ENCODE results near the gene ASTL.

ASTL gene

DNA sequence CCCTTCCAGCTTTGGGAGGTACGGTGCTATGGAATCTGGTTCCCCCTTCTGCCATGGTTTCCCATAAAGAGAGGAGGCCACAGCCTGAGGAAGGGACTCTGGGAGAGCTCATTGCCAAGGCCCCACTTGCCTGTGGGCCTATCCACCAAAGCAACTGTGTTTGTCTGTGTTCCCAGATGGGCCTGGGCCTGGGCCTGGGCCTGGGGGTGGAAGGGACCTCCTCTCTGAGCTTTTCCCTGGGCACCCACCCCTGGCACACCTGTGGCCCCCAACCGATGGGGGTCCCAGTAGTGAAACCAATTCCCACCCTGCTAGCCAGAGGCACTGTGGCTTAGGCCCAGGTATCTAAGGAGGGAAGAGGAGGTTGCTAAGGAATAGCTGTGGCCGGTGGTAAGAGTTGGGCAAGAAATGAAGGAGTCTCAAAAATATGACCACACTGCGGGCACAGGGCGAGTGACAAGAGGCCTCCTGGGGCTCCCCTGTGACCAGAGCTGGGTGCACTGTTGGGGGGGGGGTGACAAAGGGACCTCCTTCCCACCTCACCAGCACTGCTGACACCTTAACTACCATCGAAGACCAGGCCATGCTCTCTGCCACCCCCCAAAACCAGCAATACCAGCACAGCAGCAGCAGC, 11.8 kb upstream of the ASTL start:
- H3K4me1 ChIP-seq (ENCODE audit: insufficient read depth, low read length) = peaks cover 16% of the 10 kb centered on the region; the same call in 1 of the 2 replicates
- no peaks in the 10 kb centered on the region for H3K9me3 ChIP-seq (ENCODE audit: insufficient read depth, low read depth, low read length)
- peaks cover 31% of the 10 kb centered on the region for H3K27me3 ChIP-seq (ENCODE audit: insufficient read depth, low read length)
- no peaks in the 10 kb centered on the region for H3K36me3 ChIP-seq (ENCODE audit: insufficient read depth, low read depth, low read length)
- no peak overlapping the region for H3K27ac ChIP-seq (ENCODE audit: low read length)
- no peak overlapping the region for H3K4me3 ChIP-seq (ENCODE audit: low read length)
- no peak overlapping the region for H3K9ac ChIP-seq (ENCODE audit: low read depth, low read length)

DNA sequence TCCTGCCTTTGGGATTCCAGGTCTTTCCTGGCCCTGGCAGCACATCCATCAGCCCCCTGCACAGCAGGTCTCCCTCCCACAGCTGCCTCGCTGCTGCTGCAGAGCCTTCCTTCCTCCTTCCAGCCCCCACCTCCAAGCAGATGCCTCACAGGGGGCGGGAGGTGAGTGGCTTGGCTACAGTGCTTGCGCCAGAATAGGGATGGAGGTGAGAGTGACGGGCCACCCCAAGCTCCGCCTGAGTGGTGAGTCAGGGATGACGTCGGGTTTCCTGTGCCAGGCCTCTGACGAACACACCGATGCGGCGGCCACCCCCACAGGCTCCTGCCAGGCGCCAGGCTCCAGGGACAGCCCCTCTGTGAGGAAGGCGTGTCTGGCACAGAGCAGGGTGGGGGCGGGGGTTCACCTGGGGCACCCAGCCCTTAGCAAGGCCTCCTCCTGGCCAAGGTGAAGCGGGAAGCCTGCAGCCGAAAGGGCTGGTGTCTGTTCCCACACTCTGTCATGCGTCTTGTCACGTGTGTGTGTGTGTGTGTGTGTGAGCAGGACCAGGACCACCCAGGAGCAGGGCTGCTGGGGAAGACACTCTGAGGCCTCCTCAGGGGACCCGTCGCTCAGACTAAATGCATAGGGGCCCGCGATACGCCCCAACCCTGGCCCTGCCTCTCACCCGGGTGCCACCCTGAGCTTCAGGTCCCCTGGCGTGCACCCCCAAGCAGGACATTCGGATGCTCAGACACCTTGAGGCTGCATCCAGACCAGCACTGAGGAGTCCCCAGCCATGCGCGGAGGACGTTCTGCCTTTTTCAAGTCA, 10.3 kb upstream of the ASTL start:
- H3K36me3 ChIP-seq (ENCODE audit: insufficient read depth, low read depth, low read length) = peaks cover 2% of the 10 kb centered on the region; the same call in 1 of the 2 replicates
- peaks cover 45% of the 10 kb centered on the region for H3K27me3 ChIP-seq (ENCODE audit: insufficient read depth, low read length)
- H3K9me3 ChIP-seq (ENCODE audit: insufficient read depth, low read depth, low read length) = no peaks in the 10 kb centered on the region
- H3K27ac ChIP-seq (ENCODE audit: low read length) = no peak overlapping the region
- peaks cover 16% of the 10 kb centered on the region; the same call in 1 of the 2 replicates for H3K4me1 ChIP-seq (ENCODE audit: insufficient read depth, low read length)
- peak overlapping the region; percentile 7; the same call in 1 of the 2 replicates for H3K4me3 ChIP-seq (ENCODE audit: low read length)
- no peak overlapping the region; the same call in 1 of the 2 replicates for H3K9ac ChIP-seq (ENCODE audit: low read depth, low read length)

DNA sequence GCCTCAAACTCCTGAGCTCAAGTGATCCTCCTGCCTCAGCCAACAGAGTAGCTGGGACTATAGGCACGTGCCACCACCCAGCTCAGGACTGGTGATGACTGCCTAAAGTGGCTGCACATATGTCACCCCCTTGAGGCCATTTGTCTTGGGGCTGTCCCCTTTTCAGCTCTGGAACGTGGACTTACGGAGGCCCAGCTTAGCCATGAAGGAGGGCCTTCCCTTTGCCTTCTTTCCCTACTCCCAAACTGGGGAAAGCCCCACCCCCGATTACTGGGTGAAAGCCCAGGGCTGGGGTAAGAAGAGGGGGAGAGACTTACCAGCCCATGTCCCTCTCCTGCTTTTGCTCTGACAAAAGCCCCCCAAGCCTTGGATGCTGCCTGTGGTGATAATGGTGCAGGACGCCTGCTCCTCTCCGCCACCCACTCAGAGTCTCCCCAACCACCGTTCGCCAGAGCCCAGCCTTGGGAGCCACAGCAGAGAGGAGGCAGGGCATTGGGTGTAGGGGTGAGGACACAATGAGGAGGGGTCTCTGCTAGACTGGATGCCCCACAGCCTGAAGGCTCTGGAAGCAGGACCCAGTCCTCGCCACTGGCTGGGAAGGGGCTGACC, 9.4 kb upstream of the ASTL start:
- H3K9me3 ChIP-seq (ENCODE audit: insufficient read depth, low read depth, low read length) = no peaks in the 10 kb centered on the region
- H3K36me3 ChIP-seq (ENCODE audit: insufficient read depth, low read depth, low read length) = peaks cover 9% of the 10 kb centered on the region; the same call in 1 of the 2 replicates
- peak overlapping the region; percentile 7; the same call in 1 of the 2 replicates for H3K4me3 ChIP-seq (ENCODE audit: low read length)
- H3K9ac ChIP-seq (ENCODE audit: low read depth, low read length) = no peak overlapping the region; the same call in 1 of the 2 replicates
- H3K27me3 ChIP-seq (ENCODE audit: insufficient read depth, low read length) = peaks cover 45% of the 10 kb centered on the region
- peaks cover 16% of the 10 kb centered on the region; the same call in 1 of the 2 replicates for H3K4me1 ChIP-seq (ENCODE audit: insufficient read depth, low read length)
- no peak overlapping the region for H3K27ac ChIP-seq (ENCODE audit: low read length)

DNA sequence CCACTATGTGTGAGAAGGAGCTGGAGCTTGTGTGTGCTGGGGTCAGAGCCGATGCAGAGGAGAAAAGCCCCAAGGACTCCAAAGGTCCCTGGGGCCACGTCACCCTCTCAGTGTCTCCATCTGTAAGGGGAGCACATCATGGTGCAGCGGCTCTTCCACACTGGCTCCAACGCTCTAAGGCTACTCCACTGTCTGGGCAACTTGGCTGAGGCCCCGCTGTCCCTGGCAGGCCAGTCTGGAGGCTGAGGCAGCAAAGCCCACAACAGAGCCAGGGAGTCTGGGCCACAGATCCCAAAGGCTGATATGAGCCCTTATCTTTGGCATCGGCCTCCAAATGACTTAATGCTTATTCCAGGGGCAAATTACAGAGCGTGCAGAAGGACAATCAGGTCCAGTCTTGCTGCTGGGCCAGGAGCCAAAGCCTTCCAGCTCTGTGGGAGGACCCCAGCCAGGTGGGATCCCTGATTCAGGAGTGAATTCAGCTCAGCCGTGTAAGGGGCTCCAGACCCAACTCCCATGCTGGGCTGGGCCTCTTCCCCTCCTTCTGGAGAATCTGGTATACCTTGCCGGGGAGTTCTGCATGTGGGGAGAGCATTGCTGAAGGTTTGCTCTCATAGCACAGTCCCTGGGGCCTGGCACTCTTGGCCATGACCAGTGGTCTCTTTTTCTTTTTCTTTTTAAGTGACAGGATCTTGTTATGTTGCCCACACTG, 8.7 kb upstream of the ASTL start:
- Histone ChIP-seq H3K9ac (ENCODE audit: low read depth, low read length) (no peak overlapping the region), H3K9me3 (ENCODE audit: insufficient read depth, low read depth, low read length) (no peaks in the 10 kb centered on the region), H3K36me3 (ENCODE audit: insufficient read depth, low read depth, low read length) (peaks cover 9% of the 10 kb centered on the region; the same call in 1 of the 2 replicates), H3K27ac (ENCODE audit: low read length) (no peak overlapping the region), H3K4me1 (ENCODE audit: insufficient read depth, low read length) (peaks cover 12% of the 10 kb centered on the region; the same call in 1 of the 2 replicates), H3K27me3 (ENCODE audit: insufficient read depth, low read length) (peaks cover 45% of the 10 kb centered on the region), H3K4me3 (ENCODE audit: low read length) (no peak overlapping the region)

DNA sequence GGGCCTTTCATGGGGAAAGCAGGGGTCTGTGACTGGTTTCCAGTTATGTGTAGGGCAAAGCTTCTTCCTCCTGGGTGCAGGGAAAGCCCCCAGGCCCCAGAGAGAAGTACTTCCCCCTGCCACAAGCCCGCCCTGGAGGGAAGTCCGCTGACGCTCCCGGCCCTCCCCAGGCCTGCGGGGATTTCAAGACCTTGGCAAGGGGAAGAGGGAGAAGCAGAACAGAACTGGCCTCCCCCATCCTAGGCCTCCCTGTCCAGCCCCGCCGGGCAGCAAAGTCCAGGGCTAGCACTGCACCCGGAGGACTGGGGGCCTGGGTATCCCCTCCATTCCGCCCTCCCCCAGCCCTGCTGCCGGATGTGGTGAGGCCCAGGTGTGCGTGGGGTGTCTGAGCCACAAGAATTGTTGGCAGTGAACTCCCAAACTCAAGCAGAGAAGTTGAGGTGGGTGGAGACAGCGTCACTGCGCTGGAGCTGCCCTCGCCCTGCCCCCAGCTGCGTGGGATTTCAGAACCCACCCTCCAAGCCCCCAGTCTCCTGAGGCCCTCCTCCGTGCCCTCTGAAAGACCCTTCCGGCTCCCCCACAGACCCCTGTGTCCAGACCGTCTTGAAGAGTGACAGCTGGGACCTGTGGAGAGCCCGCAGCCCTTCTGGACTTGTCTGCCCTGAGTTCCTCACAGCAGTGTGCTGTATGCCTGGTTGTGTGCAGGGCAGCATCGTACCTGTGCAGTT, 8.0 kb upstream of the ASTL start:
- Histone ChIP-seq H3K27ac (ENCODE audit: low read length) (no peak overlapping the region), H3K4me3 (ENCODE audit: low read length) (no peak overlapping the region), H3K36me3 (ENCODE audit: insufficient read depth, low read depth, low read length) (peaks cover 9% of the 10 kb centered on the region; the same call in 1 of the 2 replicates), H3K9me3 (ENCODE audit: insufficient read depth, low read depth, low read length) (no peaks in the 10 kb centered on the region), H3K4me1 (ENCODE audit: insufficient read depth, low read length) (peaks cover 11% of the 10 kb centered on the region; the same call in 1 of the 2 replicates), H3K9ac (ENCODE audit: low read depth, low read length) (no peak overlapping the region), H3K27me3 (ENCODE audit: insufficient read depth, low read length) (peaks cover 45% of the 10 kb centered on the region)

DNA sequence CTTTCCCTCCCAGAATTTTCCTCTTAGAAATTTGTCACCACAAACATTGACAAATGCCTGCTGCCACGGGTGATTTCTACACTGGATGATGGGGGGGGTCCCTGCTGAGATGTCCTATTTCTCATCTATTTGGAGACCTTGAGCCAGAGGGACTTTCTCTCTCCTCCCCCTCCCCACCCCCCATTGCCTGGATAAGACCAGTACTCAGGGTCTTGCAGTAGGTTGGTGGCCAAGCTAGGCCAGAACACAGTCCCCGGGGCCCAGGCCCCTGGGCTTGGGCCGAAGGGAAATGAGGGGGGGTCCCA, 7.5 kb upstream of the ASTL start:
- H3K4me3 ChIP-seq (ENCODE audit: low read length) = peak overlapping the region; percentile 79; the same call in 1 of the 2 replicates

DNA sequence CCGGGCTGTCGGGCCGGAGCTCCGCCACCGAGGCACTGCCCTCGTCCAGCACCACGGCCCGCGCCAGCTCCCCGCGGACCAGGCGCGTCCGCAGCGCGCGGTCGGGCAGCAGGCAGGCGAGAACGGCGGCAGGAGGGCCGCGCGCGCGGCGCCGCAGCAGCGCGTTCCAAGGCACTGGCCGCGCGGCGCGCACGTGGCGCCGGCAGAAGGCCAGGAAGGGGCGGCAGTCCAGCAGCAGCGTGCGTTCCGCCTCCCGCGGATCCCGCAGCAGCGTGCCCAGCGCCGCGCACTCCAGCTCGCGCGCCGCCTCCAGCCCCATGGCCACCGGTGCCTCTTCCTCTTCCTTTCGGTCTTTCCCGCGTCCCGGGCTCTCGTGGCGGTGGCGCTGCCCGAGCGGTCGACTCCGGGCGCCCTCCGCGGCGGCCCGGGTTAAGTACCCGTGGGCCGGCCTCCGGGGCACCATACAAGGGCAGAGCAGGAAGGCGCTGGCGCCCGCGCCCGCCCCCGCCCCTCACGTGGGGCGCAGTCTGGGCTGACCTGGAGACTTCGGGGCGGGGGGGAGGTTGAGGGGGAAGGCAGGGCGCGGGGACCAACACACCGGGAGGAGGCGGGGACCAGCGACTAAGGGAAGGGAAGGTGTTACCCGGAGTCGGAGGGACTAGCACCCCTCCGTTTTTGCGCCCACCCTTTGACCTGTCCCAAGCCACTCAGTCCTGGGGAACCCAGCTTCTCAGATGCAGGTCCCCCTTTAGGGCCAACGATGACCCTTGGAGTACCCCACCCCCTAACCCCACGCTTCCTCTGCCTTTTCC, 6.9 kb upstream of the ASTL start, which contains the start of gene DUSP2:
DUSP2 (minus strand) TSS at position 405 of the 812 bp plus-strand sequence; CDS start at position 319, 86 bp downstream.
- H3K27ac ChIP-seq (ENCODE audit: low read length) = no peak within 1 kb of the TSS
- peaks cover 45% of the 10 kb centered on the region for H3K27me3 ChIP-seq (ENCODE audit: insufficient read depth, low read length)
- no peaks in the 10 kb centered on the region for H3K9me3 ChIP-seq (ENCODE audit: insufficient read depth, low read depth, low read length)
- H3K36me3 ChIP-seq (ENCODE audit: insufficient read depth, low read depth, low read length) = peaks cover 9% of the 10 kb centered on the region; the same call in 1 of the 2 replicates
- H3K4me3 ChIP-seq (ENCODE audit: low read length) = peak within 1 kb of the TSS; percentile 79
- H3K9ac ChIP-seq (ENCODE audit: low read depth, low read length) = peak within 1 kb of the TSS; percentile 61; the same call in 1 of the 2 replicates
- peaks cover 11% of the 10 kb centered on the region; the same call in 1 of the 2 replicates for H3K4me1 ChIP-seq (ENCODE audit: insufficient read depth, low read length)

More for the DNA sequence above, 7.5 kb upstream of the ASTL start:
- Histone ChIP-seq H3K27ac (ENCODE audit: low read length) (no peak overlapping the region), H3K4me1 (ENCODE audit: insufficient read depth, low read length) (peaks cover 11% of the 10 kb centered on the region; the same call in 1 of the 2 replicates), H3K9ac (ENCODE audit: low read depth, low read length) (no peak overlapping the region), H3K9me3 (ENCODE audit: insufficient read depth, low read depth, low read length) (no peaks in the 10 kb centered on the region), H3K27me3 (ENCODE audit: insufficient read depth, low read length) (peaks cover 45% of the 10 kb centered on the region), H3K36me3 (ENCODE audit: insufficient read depth, low read depth, low read length) (peaks cover 9% of the 10 kb centered on the region; the same call in 1 of the 2 replicates)

DNA sequence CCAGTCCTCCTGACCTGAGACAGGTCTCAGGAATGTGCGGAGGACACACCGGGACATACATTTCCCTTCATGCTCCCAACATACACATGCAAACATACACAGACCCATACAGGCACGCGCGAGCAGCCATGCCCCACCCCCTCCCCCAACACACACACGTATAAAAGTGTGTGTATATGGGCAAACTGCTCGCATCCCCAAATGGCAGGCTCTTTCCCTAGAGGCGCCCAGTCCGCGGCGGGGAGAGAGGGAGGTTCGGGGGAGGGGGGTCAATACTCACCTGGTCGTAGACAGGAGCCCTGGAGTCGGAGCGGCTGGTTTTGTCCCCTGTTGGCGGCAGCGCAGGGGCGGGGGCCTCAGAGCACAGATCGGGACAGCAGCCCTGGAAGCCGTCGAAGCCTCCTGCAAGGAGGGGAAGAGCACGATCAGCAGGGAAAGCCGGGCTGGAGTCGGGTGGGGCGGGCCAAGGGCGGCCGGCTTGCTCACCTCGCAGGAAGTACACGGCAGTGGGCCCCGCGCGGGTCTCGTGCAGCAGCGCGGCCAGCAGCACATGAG, 6.3 kb upstream of the ASTL start:
- Histone ChIP-seq H3K9ac (ENCODE audit: low read depth, low read length) (peak overlapping the region; percentile 61; the same call in 1 of the 2 replicates), H3K4me1 (ENCODE audit: insufficient read depth, low read length) (peaks cover 11% of the 10 kb centered on the region; the same call in 1 of the 2 replicates), H3K27me3 (ENCODE audit: insufficient read depth, low read length) (peaks cover 45% of the 10 kb centered on the region), H3K9me3 (ENCODE audit: insufficient read depth, low read depth, low read length) (no peaks in the 10 kb centered on the region), H3K36me3 (ENCODE audit: insufficient read depth, low read depth, low read length) (peaks cover 9% of the 10 kb centered on the region; the same call in 1 of the 2 replicates), H3K4me3 (ENCODE audit: low read length) (peak overlapping the region; percentile 79), H3K27ac (ENCODE audit: low read length) (no peak overlapping the region)

DNA sequence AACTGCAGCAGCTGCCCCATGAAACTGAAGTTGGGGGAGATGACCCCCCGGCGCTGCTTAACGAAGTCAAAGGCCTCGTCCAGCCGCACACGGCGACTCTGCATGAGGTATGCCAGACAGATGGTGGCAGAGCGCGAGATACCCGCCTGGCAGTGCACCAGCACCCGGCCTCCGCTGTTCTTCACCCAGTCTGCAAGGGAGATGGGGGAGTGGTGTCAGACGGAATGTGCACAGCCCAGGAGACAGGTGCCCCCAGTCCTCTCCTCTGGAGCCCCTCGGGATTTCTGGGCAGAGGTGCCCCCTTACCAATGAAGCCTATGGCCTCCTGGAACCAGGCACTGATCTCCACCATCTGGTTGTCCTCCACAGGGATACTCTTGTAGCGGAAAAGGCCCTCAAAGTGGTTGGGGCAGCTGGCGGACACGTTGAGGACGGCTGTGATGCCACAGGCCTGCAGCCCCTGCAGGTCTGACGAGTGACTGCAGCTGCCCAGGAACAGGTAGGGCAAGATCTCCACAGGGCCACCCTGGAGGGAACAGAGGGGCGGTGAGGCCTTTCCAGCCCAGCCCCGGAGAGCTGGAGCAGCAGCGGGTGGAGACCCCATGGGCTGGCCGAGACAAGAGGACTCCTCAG, 5.7 kb upstream of the ASTL start:
- Histone ChIP-seq H3K27ac (ENCODE audit: low read length) (no peak overlapping the region), H3K9ac (ENCODE audit: low read depth, low read length) (peak overlapping the region; percentile 61; the same call in 1 of the 2 replicates)

More for the DNA sequence above, 5.7 kb upstream of the ASTL start:
- Histone ChIP-seq H3K4me3 (ENCODE audit: low read length) (peak overlapping the region; percentile 79), H3K27me3 (ENCODE audit: insufficient read depth, low read length) (peaks cover 45% of the 10 kb centered on the region), H3K36me3 (ENCODE audit: insufficient read depth, low read depth, low read length) (peaks cover 9% of the 10 kb centered on the region; the same call in 1 of the 2 replicates), H3K4me1 (ENCODE audit: insufficient read depth, low read length) (peaks cover 11% of the 10 kb centered on the region; the same call in 1 of the 2 replicates), H3K9me3 (ENCODE audit: insufficient read depth, low read depth, low read length) (no peaks in the 10 kb centered on the region)
